ENCODE measurements around the gene WFDC5. TPM values are rescaled to one million over a fixed set of nuclear protein-coding genes. Genes with fewer than 3 reads are reported as not detected.

Gene WFDC5
- total and polyA plus RNA-seq, 9 of the 15 experiments (the other 6 are each of a cell fraction or from before 2014, with no cell fraction given): not detected

DNA sequence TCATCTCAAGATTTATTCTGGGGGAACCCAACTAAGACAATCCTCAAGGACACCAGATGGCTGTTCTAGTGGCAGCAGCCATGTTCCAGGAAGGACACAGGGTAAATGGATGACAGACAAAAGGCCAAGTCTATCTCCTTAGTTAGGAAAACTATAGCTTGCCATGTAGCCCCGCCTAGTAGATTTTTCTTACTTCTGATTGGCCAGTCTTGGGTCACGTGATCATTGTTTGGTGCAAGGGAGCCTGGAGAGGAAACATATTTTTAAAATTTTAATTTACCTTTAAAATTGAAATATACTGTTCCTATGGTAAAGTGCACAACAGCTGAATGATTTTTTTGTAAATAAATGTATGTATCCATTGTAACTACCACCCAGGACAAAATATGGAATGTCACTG lies 9.7 kb downstream of the WFDC5 start:
- intact Hi-C loops (cut with micrococcal nuclease): no loop called here
- BruUV-seq (replicated peaks): no TSS peak
- peaks cover 0 to 7% of the 10 kb centered on the region in 2 experiments; a peak in 1 of 5 replicates for H3K4me1 ChIP-seq (replicated peaks in 1 of 2; ENCODE audit: control insufficient read depth in 2 of 2, insufficient read depth in 2 of 2, low read length in 2 of 2)
- no peak overlapping the region for H3K9ac ChIP-seq (ENCODE audit: insufficient read depth in 1 of 2, low read depth in 2 of 2, low read length in 2 of 2)
- no peak overlapping the region for H2AFZ ChIP-seq (ENCODE audit: low read depth, low read length)
- no peak for FAIRE-seq
- peak; percentile 15 to 86 (median 80) for DNase-seq (ENCODE audit: extremely low read depth in 1 of 4, low spot score in 3 of 4)
- H3K27ac ChIP-seq (ENCODE audit: extremely low read depth, low read depth, low read length): no peak overlapping the region
- H3K4me2 ChIP-seq (ENCODE audit: insufficient read depth, low read length): no peak overlapping the region
- POLR2A ChIA-PET: interaction anchor here (0.6 to 1.0 kb wide), 2 partner anchors 54 to 305 kb away, joined by 3 to 6 read pairs; no protein-coding TSS in a partner anchor
- no peaks in the 10 kb centered on the region for H4K20me1 ChIP-seq (replicated peaks; ENCODE audit: control insufficient read depth, insufficient read depth, low read length)
- ATAC-seq: no peak
- no peak overlapping the region for H3K4me3 ChIP-seq
- no peaks in the 10 kb centered on the region for H3K36me3 ChIP-seq (ENCODE audit: control insufficient read depth, insufficient read depth, low read length)
- in situ Hi-C loops (cut with MboI): no loop called here
- H3K27me3 ChIP-seq (ENCODE audit: control insufficient read depth in 2 of 2, insufficient read depth in 2 of 2, low read length in 2 of 2): peaks cover 28 to 37% of the 10 kb centered on the region in 2 experiments
- CTCF ChIA-PET (ENCODE audit: low intra/inter-chr PET ratio): no interaction called here
- H3K9me1 ChIP-seq (ENCODE audit: control insufficient read depth, insufficient read depth, low read length): no peaks in the 10 kb centered on the region
- WGBS (ENCODE audit: insufficient coverage, low coverage, missing lambda C conversion rate): 6% methylated on average over 2 of the region's 2 CpGs
- H3K9me3 ChIP-seq (replicated peaks; ENCODE audit: control insufficient read depth, insufficient read depth, low read depth, low read length): no peaks in the 10 kb centered on the region
- no peaks in the 10 kb centered on the region for H3K79me2 ChIP-seq (ENCODE audit: control insufficient read depth, insufficient read depth, low read length)
- TF ChIP-seq ILK (tag; IDR thresholded peaks at IDR 0.05; ENCODE audit: borderline replicate concordance, low read depth) (no peak), MTF1 (CRISPR knock-in tag; IDR thresholded peaks at IDR 0.05; ENCODE audit: borderline replicate concordance) (no peak), POLR3G (IDR thresholded peaks at IDR 0.05; ENCODE audit: extremely low read depth, insufficient read length, insufficient replicate concordance) (no peak), BRD4 (IDR thresholded peaks at IDR 0.05) (no peak), ZFPM2 (CRISPR knock-in tag; IDR thresholded peaks at IDR 0.05) (no peak), HMGN3 (IDR thresholded peaks at IDR 0.05; ENCODE audit: borderline replicate concordance, extremely low read depth, insufficient read length, low read depth, low read length) (no peak), RBM25 (IDR thresholded peaks at IDR 0.05; ENCODE audit: low read depth, low read length, severe bottlenecking) (peak; percentile 20), BHLHE40 (IDR thresholded peaks at IDR 0.05; ENCODE audit: low read length) (no peak), SMC3 (conservative IDR thresholded peaks at IDR 0.05; ENCODE audit: insufficient read depth, low read depth, low read length) (no peak), E2F3 (CRISPR knock-in tag; IDR thresholded peaks at IDR 0.05) (no peak), EGR1 (conservative IDR thresholded peaks at IDR 0.05) (no peak), RAD51 (IDR thresholded peaks at IDR 0.05; ENCODE audit: borderline replicate concordance, low read depth) (peak; percentile 97), HNRNPLL (IDR thresholded peaks at IDR 0.05; ENCODE audit: low read depth, low read length, poor library complexity, severe bottlenecking) (no peak), FOXJ3 (CRISPR knock-in tag; IDR thresholded peaks at IDR 0.05) (no peak), ZNF699 (CRISPR knock-in tag; IDR thresholded peaks at IDR 0.05; ENCODE audit: insufficient replicate concordance) (no peak)
- TF ChIP-seq, protein P1, sequence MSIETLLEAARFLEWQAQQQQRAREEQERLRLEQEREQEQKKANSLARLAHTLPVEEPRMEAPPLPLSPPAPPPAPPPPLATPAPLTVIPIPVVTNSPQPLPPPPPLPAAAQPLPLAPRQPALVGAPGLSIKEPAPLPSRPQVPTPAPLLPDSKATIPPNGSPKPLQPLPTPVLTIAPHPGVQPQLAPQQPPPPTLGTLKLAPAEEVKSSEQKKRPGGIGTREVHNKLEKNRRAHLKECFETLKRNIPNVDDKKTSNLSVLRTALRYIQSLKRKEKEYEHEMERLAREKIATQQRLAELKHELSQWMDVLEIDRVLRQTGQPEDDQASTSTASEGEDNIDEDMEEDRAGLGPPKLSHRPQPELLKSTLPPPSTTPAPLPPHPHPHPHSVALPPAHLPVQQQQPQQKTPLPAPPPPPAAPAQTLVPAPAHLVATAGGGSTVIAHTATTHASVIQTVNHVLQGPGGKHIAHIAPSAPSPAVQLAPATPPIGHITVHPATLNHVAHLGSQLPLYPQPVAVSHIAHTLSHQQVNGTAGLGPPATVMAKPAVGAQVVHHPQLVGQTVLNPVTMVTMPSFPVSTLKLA (conservative IDR thresholded peaks at IDR 0.05): no peak
- TF ChIP-seq, protein P2, sequence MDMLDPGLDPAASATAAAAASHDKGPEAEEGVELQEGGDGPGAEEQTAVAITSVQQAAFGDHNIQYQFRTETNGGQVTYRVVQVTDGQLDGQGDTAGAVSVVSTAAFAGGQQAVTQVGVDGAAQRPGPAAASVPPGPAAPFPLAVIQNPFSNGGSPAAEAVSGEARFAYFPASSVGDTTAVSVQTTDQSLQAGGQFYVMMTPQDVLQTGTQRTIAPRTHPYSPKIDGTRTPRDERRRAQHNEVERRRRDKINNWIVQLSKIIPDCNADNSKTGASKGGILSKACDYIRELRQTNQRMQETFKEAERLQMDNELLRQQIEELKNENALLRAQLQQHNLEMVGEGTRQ (CRISPR knock-in tag; IDR thresholded peaks at IDR 0.05): peak; percentile 73

Measured in K562 (cell line).